GM18951 (cell line): ENCODE results near the gene MGAT5B.

Experiments
- POLR2A ChIP-seq: IDR thresholded peaks from 4 replicates; pipeline ENCODE4 v1.6.1; 2011; ENCODE audit warnings: mild to moderate bottlenecking; ENCODE audit not compliant: insufficient read length, insufficient read depth; ENCODE audit errors: extremely low read depth
- in situ Hi-C: fragments of 300-500 bp; cut with MboI; formaldehyde crosslinking; loops from one replicate; pipeline ENCODE4 v1.12.0; 2022; ENCODE audit warnings: low sequenced_read_pairs, mixed read lengths, inconsistent platforms; ENCODE audit not compliant: unreplicated experiment

The MGAT5B gene

DNA sequence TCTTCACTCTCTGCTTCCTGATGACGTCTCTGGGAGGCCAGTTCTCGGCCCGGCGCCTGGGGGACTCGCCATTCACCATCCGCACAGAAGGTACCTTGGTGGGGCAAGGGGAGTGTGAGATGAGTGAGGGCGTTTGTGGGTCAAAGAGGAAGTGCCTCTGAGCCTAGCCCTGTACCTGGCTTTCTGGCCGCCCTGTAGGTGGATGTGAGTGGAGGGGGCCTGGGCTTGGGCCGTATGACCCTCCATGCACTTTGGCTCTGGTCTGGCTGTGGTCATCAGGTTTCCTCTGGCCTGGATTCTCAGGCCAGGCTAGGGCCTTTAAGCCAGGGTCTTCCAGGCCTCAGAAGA is 4.6 kb downstream of the MGAT5B start:
- no peak for TF ChIP-seq POLR2A

DNA sequence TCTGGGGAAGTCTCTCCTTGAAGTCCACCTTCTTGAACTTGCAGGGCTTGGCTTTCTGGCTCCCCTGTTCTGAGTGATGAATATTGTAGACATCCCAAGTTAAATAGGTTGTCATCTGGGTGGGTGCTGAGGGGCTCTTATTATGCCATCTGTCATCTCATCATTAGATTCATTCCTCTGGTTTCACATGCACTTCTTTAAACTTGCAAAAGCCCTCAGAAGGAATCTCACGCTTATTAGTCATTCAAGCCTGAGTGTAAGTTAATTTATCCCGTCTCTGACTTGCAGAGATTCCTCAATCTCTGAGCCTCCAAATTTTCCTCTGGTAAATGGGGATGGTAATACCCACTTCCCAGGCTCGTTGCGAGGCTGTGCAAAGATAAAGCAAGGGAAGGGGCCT is 5.7 kb downstream of the MGAT5B start:
- in situ Hi-C loops: loop anchor here (25.0 kb wide), 1 partner anchor 363 kb away; no protein-coding TSS in a partner anchor
- TF ChIP-seq POLR2A: no peak

More for the DNA sequence above, 4.6 kb downstream of the MGAT5B start:
- in situ Hi-C loops: loop anchor here (25.0 kb wide), 1 partner anchor 364 kb away; no protein-coding TSS in a partner anchor

DNA sequence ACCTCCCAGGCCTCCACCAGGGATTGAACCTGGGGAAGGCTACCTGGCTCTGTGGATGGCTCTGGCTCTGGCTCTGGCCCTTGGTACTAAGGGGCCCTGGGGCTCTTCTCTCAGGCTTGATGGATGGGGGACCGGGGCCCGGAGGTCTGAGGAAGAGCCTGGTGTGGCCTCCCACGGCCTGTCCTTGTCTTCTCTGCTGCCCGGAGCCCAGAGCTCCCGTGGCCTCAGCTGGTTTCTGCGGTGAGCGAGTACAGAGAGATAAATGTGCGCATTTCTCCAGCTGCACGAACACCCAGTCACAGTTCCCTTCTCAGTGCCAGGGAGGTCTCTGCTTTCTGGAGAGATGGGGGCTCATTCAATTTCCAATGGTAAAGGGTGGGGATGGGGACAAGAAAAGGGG is 9.2 kb downstream of the MGAT5B start:
- TF ChIP-seq POLR2A: no peak
- in situ Hi-C loops: no loop called here

DNA sequence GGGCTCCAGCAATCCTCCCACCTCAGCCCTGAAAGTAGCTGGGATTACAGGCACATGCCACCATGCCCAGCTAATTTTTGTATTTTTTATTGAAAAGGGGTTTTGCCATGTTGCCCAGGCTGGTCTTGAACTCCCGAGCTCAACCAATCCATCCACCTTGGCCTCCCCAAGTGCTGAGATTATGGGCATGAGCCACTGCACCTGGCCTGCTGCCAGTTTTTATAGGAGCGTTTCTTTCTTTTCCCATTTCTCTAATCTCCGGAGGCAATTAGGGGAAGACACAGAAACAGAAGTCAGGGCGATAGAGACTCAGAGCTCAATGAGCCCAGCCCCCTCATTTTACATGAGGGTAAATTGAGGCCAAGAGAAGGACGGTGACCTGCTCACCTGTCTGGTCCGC is 10.4 kb downstream of the MGAT5B start:
- in situ Hi-C loops: no loop called here
- no peak for TF ChIP-seq POLR2A

DNA sequence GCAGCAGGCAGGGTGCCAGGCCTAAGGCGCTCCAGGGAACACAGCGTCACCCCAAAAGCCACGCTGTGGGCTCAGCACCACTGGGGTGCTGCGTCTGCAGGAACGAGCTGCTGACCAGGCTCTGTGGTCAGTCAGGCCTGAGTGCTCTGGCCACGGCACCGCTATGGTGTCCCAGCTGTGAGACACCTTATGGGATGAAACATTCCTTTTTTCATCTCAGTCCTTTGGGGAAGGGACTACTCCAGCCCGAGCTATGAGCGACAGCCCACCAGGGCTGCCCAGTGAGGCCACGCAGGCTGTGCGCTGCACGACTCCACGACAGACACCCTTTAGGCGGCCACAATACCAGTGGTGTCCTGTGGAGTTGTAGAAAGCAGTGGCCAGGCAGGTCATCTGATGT is 11.1 kb downstream of the MGAT5B start:
- no peak for TF ChIP-seq POLR2A
- in situ Hi-C loops: no loop called here

DNA sequence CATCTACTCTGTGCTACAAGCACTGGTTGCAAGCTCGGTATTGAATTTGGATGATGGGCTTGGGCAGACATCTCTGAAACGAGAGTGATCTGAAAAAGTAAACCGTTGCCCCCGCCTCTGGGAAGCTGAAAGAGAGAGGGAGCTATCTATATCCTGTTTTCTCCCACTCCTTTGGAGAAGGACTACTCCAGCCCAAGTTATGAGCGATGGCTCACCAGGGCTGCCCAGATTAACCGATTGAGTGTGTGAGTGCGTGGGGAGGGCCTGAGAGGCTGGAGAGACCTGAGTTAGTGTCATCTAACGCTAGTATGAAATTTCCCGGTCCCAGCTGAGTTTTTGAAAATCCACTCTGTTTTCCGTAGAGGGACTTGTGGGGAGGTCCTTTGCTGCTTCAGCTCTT is 11.5 kb downstream of the MGAT5B start:
- in situ Hi-C loops: no loop called here
- TF ChIP-seq POLR2A: no peak

DNA sequence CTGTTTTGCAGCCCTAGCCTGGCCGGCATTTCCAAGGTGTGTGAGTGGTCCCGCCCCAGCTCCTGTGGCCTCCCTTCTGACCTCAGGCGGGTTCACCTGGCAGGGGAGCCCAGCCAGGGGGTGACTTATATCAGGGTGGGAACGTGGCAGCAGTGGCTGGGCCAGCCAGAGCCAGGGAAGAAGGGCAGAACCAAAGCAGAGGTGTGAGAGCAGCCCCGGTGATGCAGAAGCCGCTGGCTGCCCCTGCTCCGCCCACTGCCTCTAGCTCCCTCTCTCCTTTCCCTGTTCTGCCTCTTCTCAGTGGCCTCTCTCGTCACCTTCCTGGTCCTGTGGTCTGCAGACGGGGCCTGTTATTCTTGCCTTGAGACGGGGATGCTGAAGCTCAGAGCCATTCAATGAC is 12.1 kb downstream of the MGAT5B start:
- TF ChIP-seq POLR2A: no peak

DNA sequence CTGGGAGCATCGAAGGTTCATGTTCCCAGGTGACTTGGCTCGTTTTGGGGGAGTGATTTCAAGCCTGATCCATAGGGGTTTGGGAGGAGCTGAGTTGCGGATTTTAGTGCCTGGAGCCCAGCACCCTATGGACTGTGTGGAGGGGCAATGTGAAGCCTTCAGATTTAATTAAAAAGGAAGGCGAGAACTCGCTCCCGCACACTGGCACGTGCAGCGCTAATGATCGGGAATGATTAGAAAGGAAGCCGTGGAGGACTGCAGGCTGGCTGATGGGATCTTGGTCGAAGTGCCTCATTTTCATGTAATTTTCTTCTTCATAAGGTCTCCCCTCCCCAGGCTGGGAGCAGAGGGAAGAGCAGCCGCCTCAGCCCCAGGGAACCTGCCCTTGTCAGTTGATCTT is 12.8 kb downstream of the MGAT5B start:
- in situ Hi-C loops: no loop called here
- TF ChIP-seq POLR2A: no peak

More for the DNA sequence above, 12.1 kb downstream of the MGAT5B start:
- in situ Hi-C loops: no loop called here

DNA sequence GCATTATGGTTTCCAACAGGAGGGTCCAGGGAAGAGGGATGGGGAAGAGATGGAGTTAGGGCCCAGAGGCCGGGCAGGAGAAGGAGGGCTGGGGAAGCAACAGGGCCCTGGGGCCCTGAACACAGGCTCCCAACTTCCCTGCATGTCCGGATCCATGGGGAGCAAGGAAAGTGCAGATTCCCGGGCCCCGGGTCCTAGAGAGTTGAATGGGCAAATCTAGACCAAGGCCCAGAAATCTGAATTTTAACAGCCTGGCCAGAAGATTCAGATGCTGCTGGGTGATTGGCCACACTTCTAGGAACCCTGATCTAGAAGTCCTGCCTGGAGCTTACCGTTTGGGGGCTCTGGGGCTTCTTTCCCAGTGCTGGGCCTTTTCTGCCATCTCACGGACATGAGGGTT is 13.2 kb downstream of the MGAT5B start:
- no peak for TF ChIP-seq POLR2A
- in situ Hi-C loops: no loop called here

DNA sequence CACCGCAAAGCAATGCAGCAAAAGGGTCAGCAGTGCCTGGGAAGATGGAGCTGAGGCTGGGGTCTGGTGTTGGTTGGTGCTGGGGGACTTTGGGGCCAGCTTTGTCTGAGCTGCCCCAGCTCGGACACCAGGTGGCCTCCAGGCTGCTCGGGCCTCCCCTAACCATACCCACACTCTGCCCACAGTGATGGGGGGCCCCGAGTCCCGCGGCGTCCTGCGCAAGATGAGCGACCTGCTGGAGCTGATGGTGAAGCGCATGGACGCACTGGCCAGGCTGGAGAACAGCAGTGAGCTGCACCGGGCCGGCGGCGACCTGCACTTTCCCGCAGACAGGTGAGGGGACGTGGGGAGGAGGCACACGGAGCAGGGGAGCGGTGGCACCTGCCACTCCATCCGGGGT is 13.8 kb downstream of the MGAT5B start:
- in situ Hi-C loops: no loop called here
- no peak for TF ChIP-seq POLR2A

DNA sequence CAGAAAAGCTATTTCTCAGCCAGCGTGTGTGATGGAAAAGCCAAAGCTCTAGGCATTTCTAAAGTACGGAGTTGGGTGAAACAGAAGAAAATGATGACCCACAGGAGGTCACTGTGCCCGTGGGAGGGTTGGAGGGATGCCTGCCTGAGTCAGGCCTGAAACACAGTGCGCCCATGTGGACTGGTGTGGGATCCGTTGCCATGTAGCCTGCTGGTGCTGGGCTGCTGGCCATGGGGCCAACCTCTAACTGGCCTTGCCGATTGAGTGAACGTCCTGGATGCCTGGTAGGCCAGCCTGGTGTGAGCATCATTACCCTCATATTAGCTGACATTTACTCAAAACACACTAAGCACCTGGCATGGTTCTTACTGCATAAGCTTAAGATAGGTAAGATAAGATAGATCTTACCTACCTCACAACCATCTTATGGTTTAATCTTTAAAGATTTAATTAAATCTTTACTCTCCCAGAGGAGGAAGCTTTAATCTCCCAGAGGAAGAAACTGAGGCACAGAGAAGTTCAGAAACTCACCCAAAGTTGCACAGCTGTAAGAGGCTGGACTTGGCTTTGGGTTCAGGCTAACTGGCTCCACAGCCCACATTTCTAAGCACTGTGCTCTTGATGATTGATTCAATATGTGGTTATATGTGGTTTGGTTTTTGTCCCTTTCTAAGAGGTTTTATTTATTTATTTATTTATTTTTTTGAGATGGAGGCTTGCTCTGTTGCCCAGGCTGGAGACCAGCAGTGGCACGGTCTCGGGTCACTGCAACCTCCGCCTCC is 15.7 kb downstream of the MGAT5B start:
- no peak for TF ChIP-seq POLR2A
- in situ Hi-C loops: no loop called here

DNA sequence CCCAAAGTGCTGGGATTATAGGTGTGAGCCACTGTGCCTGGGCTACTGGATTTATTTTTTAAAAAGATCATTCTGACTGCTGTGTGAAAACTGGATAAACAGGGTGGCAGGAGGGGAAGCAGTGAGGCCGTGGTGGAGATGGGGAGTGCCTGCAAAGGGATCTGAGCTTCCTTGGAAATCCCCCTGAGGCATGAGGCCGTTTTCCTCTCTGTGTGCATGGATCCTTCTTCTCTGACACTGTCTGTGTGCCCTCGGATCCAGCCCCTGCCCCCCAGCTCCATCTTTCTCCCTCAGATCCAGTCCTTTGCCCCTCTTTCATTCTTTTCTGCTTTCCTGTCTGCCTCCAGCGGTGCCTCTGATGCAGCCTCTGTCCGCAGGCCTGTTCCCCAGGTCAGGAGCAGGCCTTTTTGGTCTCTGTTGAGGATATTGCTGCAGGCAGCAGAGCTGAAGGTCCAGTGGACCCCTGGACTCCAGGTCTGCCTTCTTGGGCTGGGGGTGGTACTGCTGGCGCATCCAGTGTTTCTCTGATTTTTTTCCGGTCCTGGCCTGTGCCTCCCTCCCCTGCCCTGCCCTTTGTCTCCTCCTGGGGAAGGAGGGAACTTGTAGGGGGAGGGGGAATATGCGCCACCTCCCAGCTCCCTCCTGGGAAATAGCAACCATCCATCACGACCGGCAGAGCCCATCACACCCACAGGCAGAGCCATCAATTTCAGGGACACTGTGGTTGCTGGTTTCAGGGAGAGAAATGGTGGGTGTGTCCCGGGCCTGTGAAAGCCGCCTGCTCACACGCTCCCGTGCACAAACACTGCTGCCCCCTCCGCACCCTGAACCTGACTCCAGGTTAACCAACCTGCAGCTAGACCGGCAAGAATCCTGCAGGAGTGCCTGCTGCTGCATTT is 17.0 kb downstream of the MGAT5B start:
- in situ Hi-C loops: no loop called here
- TF ChIP-seq POLR2A: no peak

DNA sequence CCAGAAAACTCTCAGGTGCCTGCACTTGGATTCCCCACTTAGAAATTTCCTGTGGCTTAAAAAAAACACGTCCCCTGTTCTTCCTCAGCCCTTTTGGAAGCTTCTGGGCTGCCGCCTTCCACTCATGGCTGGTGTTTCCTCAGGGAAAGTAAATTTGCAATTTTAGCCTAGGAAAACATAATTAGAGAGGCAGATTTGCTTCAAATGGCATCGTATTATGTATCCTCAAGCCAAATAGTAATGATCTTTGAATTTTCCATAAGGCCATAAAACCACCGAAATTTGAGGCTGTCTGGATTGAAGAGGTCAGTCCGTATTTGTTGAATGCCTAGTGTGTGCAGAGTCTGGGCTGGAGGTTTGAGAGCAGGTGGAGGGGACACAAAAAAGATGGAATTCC is 17.7 kb downstream of the MGAT5B start:
- no peak for TF ChIP-seq POLR2A

DNA sequence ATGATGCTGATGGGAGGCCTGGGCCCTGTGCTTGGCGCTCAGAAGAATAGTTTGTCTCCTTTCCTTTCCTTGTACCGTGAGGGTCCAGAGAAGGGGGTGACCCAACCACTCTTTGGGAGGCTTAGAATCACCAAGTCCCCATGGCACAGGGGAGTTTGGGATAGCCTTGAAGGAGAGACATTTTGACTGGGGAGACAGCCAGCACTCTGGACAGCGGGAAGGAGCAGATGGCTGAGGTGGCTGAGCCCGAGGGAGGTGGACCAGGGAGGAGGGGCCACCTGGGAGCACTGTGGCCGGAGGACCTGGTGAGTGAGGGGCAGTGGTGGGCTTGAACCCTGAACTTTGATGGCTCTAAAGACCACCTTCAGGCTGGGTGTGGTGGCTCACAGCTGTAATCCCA is 18.2 kb downstream of the MGAT5B start:
- in situ Hi-C loops: no loop called here
- no peak for TF ChIP-seq POLR2A

More for the DNA sequence above, 17.7 kb downstream of the MGAT5B start:
- in situ Hi-C loops: no loop called here

DNA sequence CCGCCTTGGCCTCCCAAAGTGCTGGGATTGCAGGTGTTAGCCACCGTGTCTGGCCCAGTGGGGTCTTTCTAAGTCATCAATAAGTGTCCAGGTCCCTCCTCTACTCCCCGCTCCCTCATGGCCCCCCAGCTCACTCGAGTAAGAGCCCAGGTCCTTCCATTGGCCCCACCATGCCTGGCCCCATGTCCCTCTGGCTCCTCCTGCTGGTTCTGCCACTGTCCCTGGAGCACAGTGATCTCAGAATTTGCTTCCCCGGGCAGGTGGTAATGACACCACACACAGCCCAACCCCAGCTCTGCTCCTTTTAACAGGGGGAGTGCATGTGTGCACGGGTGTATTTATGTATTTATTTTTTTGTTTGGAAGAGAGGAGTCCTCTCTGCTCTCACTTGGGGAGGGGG is 19.6 kb downstream of the MGAT5B start:
- no peak for TF ChIP-seq POLR2A
- in situ Hi-C loops: no loop called here
